Tibial artery (tissue), 4 donors: ENCODE measurements around the gene CTNNA3.

Experiments
- DNase-seq, 2 donors: peaks; one replicate each; pipeline ENCODE4 v3.0.0-alpha.2; 2019
- H3K27ac ChIP-seq, 2 donors: fragments of 200-600 bp; sonication (generic) in 1 of 2; 1 replicate in 1 of 2; 2 replicates in 1 of 2; pipeline ENCODE4 v1.5.1; 2018 to 2019; ENCODE audit warnings: mild to moderate bottlenecking in 1 of 2
- H3K27me3 ChIP-seq, 2 donors: fragments of 200-600 bp; sonication (generic) in 1 of 2; one replicate each; pipeline versions ENCODE4 v1.5.1 to v1.6.0; 2016 to 2019
- H3K36me3 ChIP-seq, 3 donors: fragments of 200-600 bp; sonication (generic) in 2 of 3; one replicate each; pipeline ENCODE4 v1.5.1; 2016 to 2019; ENCODE audit warnings: mild to moderate bottlenecking in 2 of 3
- H3K4me1 ChIP-seq, 4 donors: fragments of 200-600 bp; sonication (generic) in 2 of 4; 1 replicate in 3 of 4; 2 replicates in 1 of 4; pipeline ENCODE4 v1.5.1; 2016 to 2019
- H3K4me3 ChIP-seq, 2 donors: fragments of 200-600 bp; sonication (generic) in 1 of 2; 1 replicate in 1 of 2; 2 replicates in 1 of 2; pipeline ENCODE4 v1.5.1; 2018 to 2019; ENCODE audit warnings: mild to moderate bottlenecking in 2 of 2
- H3K9me3 ChIP-seq, 3 donors: fragments of 200-600 bp; sonication (generic) in 1 of 3; one replicate each; pipeline ENCODE4 v1.5.1; 2016 to 2019
- CTCF ChIP-seq, 2 experiments: fragments of 200-600 bp in 1 of 2; fragments of 450-650 bp in 1 of 2; IDR thresholded peaks; one replicate each; pipeline ENCODE4 v1.5.1; 2017 to 2019; ENCODE audit warnings: antibody characterized with exemption in 2 of 2, mild to moderate bottlenecking in 1 of 2, moderate library complexity in 1 of 2
- intact Hi-C: fragments of 100-400 bp; cut with DNase I; formaldehyde crosslinking; loops from one replicate; pipeline ENCODE4 v1.15.0; 2023; ENCODE audit warnings: low total_unique reads

CTNNA3 gene

GRCh38 chr10:67630904-67631303 is 65.1 kb downstream of the CTNNA3 start:
- H3K36me3 ChIP-seq = no peaks in the 10 kb centered on the region
- no peaks in the 10 kb centered on the region for H3K27me3 ChIP-seq
- no peak overlapping the region for H3K4me3 ChIP-seq
- H3K27ac ChIP-seq = no peak overlapping the region
- DNase-seq = no peak
- no peaks in the 10 kb centered on the region for H3K4me1 ChIP-seq
- no peak for TF ChIP-seq CTCF (IDR thresholded peaks at IDR 0.05)
- peaks cover 0 to 6% (median 0%) of the 10 kb centered on the region in 3 donors for H3K9me3 ChIP-seq
- intact Hi-C loops = no loop called here

- no peak overlapping the region for H3K27ac ChIP-seq
- TF ChIP-seq CTCF (IDR thresholded peaks at IDR 0.05) = no peak
- intact Hi-C loops = no loop called here
These were observed 66.5 kb downstream of the CTNNA3 start for GRCh38 chr10:67629461-67629971.

GRCh38 chr10:67622984-67623383 is 73.0 kb downstream of the CTNNA3 start:
- Histone ChIP-seq H3K27me3 (no peaks in the 10 kb centered on the region), H3K9me3 (peaks cover 0 to 6% (median 0%) of the 10 kb centered on the region in 3 donors), H3K4me3 (no peak overlapping the region), H3K27ac (no peak overlapping the region), H3K4me1 (no peaks in the 10 kb centered on the region), H3K36me3 (no peaks in the 10 kb centered on the region)
- intact Hi-C loops = no loop called here
- no peak for DNase-seq
- no peak for TF ChIP-seq CTCF (IDR thresholded peaks at IDR 0.05)

More at GRCh38 chr10:67629461-67629971, 66.5 kb downstream of the CTNNA3 start:
- DNase-seq = no peak
- Histone ChIP-seq H3K4me3 (no peak overlapping the region), H3K36me3 (no peaks in the 10 kb centered on the region), H3K4me1 (no peaks in the 10 kb centered on the region), H3K27me3 (no peaks in the 10 kb centered on the region), H3K9me3 (peaks cover 0 to 6% (median 0%) of the 10 kb centered on the region in 3 donors)

GRCh38 chr10:67622511-67622910 is 73.5 kb downstream of the CTNNA3 start:
- Histone ChIP-seq H3K9me3 (peaks cover 0 to 6% (median 0%) of the 10 kb centered on the region in 3 donors), H3K4me3 (no peak overlapping the region), H3K27ac (no peak overlapping the region), H3K4me1 (no peaks in the 10 kb centered on the region), H3K27me3 (no peaks in the 10 kb centered on the region), H3K36me3 (no peaks in the 10 kb centered on the region)
- no peak for TF ChIP-seq CTCF (IDR thresholded peaks at IDR 0.05)
- intact Hi-C loops = no loop called here
- DNase-seq = no peak

GRCh38 chr10:67621834-67622233 is 74.2 kb downstream of the CTNNA3 start:
- intact Hi-C loops = no loop called here
- TF ChIP-seq CTCF (IDR thresholded peaks at IDR 0.05) = no peak

GRCh38 chr10:67618116-67618515 is 77.9 kb downstream of the CTNNA3 start:
- Histone ChIP-seq H3K27ac (no peak overlapping the region), H3K9me3 (no peaks in the 10 kb centered on the region), H3K27me3 (no peaks in the 10 kb centered on the region), H3K4me1 (no peaks in the 10 kb centered on the region), H3K36me3 (no peaks in the 10 kb centered on the region), H3K4me3 (no peak overlapping the region)
- intact Hi-C loops = no loop called here
- TF ChIP-seq CTCF (IDR thresholded peaks at IDR 0.05) = no peak
- DNase-seq = no peak

More at GRCh38 chr10:67621834-67622233, 74.2 kb downstream of the CTNNA3 start:
- H3K27me3 ChIP-seq = no peaks in the 10 kb centered on the region
- H3K36me3 ChIP-seq = no peaks in the 10 kb centered on the region
- H3K27ac ChIP-seq = no peak overlapping the region
- H3K4me1 ChIP-seq = no peaks in the 10 kb centered on the region
- DNase-seq = no peak
- H3K4me3 ChIP-seq = no peak overlapping the region
- peaks cover 0 to 2% (median 0%) of the 10 kb centered on the region in 3 donors for H3K9me3 ChIP-seq
